HG03521 (cell line): ENCODE measurements around the gene LRRK1.

Source experiments
- ATAC-seq: cut with Tn5 transposase; IDR thresholded peaks from one replicate; pipeline ENCODE4 v1.9.1; 2021; ENCODE audit warnings: mild to moderate bottlenecking, moderate library complexity; ENCODE audit not compliant: unreplicated experiment

The LRRK1 gene

GRCh38 chr15:100931143-100931890 is 12.2 kb downstream of the LRRK1 start:
- ATAC-seq: peak; percentile 42

- ATAC-seq: no peak
Observed at GRCh38 chr15:100932676-100933348, 13.7 kb downstream of the LRRK1 start.

- ATAC-seq: no peak
Observed at GRCh38 chr15:100934166-100934565, 15.0 kb downstream of the LRRK1 start.

GRCh38 chr15:100934726-100935125 is 15.6 kb downstream of the LRRK1 start:
- no peak for ATAC-seq

- ATAC-seq: no peak
Observed at GRCh38 chr15:100937171-100937570, 18.0 kb downstream of the LRRK1 start.

- ATAC-seq: no peak
Observed at GRCh38 chr15:100939791-100940190, 20.6 kb downstream of the LRRK1 start.

- peak; percentile 85 for ATAC-seq
Observed at GRCh38 chr15:100940767-100941379, 21.7 kb downstream of the LRRK1 start.

- ATAC-seq: peak; percentile 59
Observed at GRCh38 chr15:100941536-100941935, 22.4 kb downstream of the LRRK1 start.

- ATAC-seq: no peak
Observed at GRCh38 chr15:100942656-100943425, 23.7 kb downstream of the LRRK1 start.

GRCh38 chr15:100944244-100944895 is 25.2 kb downstream of the LRRK1 start:
- ATAC-seq: no peak

- no peak for ATAC-seq
Observed at GRCh38 chr15:100944986-100945385, 25.8 kb downstream of the LRRK1 start.

GRCh38 chr15:100947760-100948429 is 28.7 kb downstream of the LRRK1 start:
- no peak for ATAC-seq

GRCh38 chr15:100948430-100948762 is 29.2 kb downstream of the LRRK1 start:
- no peak for ATAC-seq

- ATAC-seq: no peak
Observed at GRCh38 chr15:100949691-100950090, 30.5 kb downstream of the LRRK1 start.

GRCh38 chr15:100951965-100952364 is 32.8 kb downstream of the LRRK1 start:
- ATAC-seq: no peak

GRCh38 chr15:100952566-100952965 is 33.4 kb downstream of the LRRK1 start:
- ATAC-seq: no peak

- no peak for ATAC-seq
Observed at GRCh38 chr15:100958326-100959065, 39.3 kb downstream of the LRRK1 start.

- no peak for ATAC-seq
Observed at GRCh38 chr15:100959066-100960050, 40.2 kb downstream of the LRRK1 start.
